GOT3 (cell line): ENCODE data around the gene TPBGL.
"Not testable (repeated sequence)": the region's sequence is repeated elsewhere in the genome, so short reads cannot be mapped to it uniquely, and the experiment has no call there.

Source experiments
- DNase-seq: peaks from one replicate; lab custom pipeline; 2025; ENCODE audit warnings: mixed read lengths; lab: John Stamatoyannopoulos, UW

The TPBGL gene

DNA sequence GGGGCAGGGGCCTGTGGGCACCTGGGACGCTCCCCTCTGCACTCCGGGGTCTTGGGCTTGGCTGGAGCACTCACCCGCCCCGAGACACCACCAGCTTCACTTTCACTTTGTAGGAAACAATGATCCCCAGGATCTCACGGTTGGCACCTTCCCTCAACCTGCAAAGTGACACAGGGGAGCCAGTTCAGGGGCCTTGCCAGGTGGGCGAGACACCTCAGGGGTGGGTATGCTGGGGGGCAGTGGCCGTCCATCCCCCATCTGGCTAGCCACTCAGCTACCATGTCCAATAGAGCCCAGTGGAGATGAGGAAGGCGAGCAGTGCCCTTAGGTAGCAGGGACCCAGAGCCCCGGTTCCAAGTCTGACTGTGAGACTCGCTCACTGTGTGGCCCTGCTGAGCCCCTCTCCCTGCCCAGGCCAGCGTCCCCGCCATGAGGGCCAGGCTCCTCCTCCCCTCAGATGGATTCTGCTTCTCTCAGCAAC lies 32.3 kb downstream of the TPBGL start:
- no peak for DNase-seq

DNA sequence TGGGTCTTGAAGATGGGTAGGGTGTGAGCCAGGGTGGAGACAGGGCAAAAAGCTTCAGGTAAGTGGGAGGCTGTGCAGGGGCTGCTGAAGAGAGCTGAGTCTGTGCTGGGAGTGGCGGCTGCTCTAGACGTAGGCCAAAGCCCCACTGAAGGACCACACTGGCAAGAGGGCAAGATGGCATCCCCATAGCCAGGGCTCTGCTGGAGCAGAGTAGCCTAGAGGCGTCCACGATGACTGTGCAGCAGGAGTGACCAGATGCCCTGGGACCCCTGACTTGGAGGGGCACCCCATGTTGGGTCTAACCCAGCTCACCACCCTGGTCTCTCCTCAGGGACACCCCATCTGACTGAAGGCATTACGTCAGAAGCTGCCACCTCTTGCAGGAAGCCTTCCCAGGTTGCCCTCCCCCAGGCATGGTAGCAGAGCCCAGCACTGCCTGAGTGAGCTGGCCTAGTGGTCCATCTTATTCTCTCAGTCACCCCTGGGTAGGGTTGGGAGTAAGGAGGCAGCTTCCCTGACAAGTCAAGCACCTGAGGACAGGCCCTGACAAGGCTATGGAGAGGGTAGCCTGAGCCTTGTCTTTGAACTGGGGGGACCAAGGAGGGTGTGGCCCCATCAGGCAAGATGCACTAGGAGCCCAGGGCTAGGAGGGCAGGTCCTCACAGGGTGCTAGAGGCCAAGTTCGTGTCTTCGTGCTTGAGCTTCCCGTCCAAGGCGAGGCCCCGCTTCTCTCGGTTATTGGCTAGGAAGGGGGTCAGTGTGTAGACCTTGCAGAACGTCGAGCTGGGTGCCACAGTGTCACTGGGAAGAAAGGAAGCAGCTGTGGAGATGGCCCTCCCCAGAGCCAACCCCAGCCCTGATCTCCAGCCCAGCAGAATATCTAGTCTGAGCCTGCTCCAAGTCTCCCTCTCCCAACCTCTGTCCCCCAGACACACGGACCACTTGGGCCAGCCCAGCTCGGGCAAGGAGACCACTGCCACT lies 33.1 kb downstream of the TPBGL start:
- DNase-seq: no peak

DNA sequence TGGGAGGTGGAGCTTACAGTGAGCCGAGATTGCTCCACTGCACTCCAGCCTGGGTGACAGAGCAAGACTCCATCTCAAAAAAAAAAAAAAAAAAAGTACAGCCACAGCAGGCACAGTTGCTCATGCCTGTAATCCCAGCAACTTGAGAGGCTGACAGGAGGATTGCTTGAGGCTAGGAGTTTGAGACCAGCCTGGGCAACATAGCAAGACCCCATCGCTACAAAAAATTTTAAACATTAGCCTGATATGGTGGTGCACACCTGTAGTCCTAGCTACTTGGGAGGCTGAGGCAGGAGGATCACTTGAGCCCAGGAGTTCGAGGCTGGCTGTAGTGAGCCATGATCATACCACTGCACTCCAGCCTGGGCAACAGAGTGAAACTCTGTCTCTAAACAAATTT lies 34.1 kb downstream of the TPBGL start:
- not testable (repeated sequence) for DNase-seq

DNA sequence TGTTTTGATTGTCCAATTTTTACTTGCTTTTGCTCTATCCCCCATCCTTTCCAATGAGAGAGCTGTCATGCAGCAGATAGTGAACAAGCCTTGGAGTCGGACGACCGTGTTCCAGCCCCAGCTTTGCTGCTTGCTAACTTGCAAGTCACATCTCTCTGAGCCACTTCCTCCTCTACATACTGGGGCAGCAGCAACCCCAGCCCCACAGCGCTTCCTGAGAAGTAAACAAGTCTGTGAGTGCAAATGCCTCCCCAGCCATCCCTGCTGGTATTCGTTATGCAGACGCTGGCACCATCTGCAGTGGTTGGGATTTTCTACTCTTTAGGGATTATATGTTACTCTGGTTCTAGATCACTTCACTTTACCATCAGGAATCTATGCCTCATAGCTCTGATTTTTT lies 35.0 kb downstream of the TPBGL start:
- DNase-seq: no peak

DNA sequence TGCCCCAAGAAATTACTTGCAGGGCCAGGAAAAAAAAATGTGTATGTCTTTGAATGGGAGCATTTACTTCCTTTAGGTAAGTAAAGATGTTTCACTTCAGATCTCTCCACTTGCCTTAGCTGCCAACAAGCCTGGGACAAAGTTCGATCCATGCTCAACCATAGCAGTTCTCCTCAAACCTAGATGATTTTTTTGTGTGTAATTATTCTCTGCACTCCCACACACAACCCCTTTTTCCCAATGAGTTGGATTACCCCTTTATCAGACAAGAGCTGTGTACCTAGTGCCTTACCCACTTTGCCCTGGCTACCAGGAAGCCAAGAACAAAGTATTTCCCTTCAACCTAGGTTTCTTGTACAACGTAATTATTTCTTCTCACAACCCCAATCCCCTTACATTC lies 35.6 kb downstream of the TPBGL start:
- no peak for DNase-seq

DNA sequence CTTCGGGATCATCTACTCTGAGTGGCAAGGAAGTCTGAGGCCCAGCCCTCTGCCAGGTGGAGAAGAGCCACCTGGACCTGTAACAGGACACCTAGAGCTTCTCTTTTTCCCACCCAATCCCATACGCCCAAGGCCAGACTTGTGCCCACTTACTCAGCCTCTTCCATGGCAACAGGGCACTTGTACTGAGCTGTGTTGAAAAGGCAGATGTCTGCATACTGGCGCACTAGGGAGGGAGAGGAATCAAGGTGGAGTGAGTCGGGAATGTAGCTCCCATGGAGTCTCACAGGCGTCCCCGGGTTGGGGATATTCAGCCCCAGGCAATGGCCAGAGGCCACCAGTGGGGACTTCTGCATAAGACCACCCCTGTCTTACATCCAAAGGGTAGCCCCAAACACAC lies 36.1 kb downstream of the TPBGL start:
- DNase-seq: no peak

DNA sequence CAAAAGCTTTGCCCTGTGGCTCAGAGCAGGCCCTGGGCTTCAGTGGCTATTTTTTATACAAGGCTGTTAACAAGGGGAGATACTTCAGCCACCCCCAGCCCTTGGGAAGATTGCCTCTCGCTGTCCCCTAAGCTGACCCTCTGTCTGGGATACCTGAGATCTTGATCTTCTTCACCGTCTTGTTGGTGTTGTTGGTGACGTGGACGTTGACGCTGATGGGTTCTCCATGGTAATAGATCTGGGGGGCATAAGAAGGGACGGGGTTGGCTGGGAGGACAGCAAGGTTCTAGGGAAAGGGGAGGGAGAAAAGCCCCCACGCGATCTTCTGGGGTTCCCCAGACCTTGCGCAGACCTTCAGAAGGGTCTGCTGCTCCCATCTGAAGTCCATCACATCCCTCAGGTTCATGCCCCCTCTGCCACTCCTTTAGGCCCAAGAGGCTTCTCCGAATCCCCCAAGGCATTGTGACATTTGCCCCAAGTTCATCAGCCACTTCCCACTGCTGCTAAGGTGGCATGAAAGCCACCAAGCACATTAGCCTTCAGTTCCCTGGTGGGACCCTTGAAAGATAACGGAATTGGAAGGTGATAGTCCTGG lies 36.7 kb downstream of the TPBGL start:
- no peak for DNase-seq

DNA sequence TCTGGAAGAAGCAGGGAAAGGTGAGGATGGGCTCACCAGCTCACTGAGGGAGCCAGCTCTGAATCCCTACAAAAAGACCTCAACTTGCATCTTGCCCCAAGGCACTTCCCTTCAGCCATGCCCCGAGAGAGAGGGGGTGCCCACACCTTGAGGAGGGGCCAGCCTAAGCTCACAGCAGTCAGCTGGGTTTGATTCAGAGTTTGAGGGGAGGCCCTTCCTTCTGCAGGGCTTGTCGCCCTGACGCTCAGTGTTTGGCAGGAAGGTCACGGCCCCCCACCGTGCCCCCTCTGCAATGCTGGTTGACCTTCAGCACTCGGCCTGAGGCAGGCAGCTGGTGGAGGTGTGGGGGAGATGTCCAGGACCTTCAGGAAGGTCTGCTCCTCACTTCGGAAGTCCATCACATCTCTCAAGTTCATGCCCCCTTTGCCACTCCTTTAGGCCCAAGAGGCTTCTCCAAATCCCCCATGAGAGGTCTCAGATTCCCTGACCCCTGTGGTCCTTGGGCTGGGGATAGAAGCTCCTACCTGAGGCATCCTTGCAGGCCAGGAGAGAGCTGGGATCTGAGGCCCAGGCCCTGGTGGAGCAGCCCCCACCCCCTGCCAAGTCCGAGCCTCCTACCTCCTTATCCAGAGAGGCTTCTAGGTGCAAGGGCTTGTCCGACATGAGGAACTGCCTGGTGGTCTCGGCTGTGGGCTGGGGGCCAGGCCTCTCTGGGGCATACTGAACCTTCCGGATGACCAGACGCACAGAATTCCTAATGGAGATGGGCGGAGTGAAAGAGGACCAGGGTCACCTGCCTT lies 37.6 kb downstream of the TPBGL start:
- no peak for DNase-seq

DNA sequence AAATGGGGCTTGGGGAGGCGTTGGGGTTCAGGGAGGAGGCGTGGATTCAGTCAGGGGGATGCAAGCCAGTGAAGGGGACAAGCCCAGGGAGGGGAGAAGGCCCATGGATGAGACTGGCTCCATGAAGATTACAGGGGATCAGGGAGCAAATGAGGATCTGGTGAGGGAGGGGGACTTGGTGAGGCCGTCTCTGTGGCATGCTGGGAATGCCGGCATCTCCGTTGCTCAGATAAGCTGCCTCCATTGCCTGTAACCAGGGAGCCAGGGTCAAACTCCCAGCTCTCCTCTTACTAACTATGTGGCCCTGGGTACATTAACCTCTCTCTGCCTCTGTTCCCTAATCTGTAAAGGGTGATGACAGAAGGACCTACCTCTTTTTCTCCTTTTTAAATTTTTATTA lies 38.7 kb downstream of the TPBGL start:
- DNase-seq: no peak

DNA sequence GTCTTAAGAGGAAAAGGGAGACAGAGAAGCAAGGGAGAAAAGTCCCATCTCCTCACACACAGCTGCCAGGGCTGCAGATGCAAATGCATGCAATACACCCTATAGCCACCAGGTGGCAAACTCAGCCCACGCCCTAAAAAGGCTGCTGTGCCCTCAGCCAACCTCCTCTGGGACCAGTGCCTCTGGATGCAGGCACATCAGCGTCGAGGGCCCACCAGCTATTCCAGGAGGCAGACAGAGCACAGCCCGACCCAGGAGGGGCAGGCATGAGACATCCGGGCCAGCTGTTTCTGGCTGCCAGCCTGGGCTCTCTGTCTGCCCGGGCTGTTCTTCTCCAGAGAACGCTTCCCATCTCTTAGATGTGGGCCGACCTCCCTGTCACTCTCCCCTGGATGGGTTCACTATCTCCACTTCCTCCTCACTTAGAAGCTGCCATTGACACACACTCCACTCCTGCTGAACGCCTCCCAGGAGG lies 39.7 kb downstream of the TPBGL start:
- DNase-seq: no peak

DNA sequence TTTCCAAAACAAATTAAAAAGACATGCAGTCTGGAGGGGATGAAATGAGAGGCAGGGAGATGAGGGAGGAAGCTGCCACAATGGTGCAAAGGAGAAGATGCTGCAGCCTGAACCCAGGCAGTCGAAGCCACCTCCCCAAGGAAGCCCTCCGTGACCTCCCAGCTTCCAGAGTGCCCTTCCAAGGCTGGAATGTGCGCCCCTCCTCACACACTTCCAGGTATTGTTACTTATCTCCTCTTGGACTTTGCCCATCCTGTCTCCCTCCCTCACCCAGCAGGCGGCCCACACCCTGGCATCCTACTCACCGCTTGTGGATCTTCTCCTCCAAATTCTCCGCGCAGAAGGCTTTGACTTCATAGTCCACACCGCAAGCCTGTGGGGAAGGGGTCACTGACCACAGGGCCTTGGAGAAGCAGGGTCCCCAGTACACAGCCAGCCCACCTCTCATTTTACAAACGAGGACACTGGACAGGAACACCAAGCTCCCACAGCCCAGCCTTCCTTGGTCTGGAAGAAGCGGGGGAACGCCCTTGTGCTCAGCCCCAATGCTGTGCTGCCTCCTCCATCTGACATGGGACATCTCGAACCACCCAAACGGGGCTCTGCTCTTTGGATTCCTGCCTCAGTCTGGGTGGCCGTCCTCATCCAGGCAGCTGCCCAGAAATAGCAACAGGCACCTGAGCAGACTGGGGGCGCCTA lies 40.3 kb downstream of the TPBGL start:
- no peak for DNase-seq

DNA sequence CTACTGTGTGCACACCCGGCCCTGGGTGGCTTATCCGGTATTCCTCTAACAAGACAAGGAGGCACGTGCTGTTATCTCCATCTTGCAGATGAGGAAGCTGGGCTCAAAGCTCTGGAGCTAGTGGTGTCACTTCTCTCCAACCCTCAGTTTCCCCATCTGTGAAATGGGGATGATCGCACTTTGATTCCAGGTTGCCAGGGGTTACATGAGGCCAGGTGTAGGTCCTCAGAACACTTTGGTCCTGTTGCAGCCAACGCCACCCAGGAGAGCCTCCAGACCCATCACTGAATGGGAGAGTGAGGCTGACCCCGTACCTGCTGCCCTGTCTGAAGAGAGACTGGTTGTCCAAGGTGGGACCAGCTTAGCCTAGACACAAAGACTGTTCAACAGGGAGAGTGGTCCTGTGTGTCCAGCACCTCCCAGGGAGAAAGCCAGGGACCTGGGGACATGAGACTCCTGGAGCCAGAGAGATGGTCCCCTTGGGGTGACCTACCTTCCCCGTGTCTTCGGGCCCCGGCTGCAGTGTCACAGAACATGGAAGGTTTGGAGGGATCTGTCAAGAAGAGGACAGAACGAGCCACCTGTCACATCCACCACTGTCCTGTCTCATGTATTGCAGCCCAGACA lies 41.0 kb downstream of the TPBGL start:
- DNase-seq: no peak

DNA sequence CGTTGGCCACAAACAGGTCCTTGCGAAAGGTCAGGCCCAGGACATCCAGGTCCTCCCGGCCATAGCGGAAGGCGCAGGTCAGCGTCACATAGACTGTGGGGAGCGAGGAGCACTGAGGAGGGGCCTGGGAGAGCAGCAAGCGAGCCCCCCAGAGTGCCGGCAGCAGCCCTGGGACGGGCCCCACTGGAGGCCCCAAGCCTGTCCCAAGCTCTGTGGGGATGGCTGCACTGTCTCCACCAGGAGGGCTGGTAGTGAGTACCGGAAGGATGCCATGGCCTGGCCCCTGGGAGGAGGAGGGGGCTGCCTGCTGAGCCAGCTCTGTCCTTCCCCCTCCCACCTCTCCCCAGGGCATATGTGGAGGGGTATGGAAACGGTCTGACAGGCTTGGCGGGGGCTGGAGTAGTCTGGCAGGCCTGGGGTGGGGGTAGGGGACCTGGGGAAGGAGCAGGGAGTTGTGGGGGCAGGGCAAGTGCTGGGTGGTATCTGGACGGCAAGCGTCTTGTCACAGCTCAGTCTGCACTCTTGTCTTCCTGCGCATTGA lies 42.9 kb downstream of the TPBGL start:
- no peak for DNase-seq

DNA sequence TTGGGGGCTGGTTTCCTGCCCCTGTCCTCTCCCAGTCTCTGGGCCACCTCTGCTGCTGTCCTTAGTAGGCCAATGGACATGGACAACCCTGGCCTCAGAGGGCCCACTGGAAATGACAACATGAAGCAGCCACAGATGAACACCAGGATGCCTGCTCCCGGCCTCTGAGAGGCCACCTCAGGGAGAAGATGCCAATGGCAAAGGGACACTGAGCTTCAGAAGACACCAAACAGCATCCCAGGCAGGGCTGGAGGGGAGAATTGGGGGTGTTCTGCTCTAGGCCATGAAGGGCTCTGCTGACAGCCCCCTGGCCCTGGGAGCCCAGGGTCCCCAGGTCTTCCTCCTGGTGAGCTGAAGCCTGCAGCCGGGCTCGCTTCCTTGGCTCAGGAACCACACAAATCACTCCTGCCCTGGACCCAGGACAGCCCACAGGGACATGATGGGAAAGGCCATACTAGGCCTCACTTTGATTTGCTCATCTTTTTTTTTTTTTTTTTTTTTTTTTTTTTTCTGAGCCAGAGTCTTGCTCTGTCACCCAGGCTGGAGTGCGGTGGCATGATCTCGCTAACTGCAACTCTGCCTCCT lies 45.3 kb downstream of the TPBGL start:
- no peak for DNase-seq

DNA sequence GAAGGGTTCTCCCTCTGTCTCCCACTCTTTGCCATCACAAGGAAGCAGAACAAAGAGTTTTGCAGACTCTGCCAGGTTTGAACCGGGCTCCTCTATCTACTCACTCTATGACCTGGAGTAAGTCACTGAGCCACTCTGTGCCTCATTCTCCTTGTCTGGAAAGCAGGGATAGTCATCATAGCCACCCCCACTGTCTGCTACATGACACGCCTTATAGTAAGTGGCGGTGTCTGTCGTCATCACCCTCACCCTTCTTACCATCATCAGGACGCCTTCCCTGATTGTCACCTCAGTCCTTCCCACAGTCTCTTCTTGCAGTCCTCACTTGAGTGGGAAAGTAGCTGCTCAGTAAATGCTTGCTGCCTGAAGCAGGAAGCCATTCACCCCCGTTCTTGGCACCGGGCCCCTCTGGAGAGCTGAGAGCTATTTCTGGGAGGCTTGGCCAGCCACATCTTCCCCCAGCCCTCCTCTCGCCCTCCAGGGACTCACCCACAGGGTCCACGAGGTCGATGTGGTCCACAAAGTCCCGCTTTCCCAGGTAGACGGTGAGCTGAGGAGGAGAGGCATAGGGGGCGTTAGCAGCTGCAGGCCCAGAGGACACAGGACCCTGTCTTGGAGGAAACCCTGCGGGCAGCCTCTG lies 46.4 kb downstream of the TPBGL start:
- no peak for DNase-seq

DNA sequence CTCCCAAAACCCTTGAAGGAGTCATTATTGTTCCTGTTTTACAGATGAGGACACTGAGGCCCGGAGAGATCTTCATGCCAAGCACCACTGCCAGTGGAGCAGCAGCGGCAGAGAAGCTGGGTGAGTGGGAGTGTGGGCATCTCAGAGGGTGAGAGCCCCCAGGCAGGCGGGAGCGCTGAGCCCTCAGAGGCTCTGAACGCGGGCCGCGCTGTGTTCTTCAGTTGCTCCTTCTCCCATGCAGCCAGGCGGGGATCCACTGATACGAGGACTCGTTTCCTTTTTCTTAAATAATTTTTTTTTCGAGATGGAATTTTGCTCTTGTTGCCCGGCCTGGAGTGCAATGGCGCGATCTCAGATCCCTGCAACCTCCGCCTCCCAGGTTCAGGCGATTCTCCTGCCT lies 47.0 kb downstream of the TPBGL start:
- no peak for DNase-seq

DNA sequence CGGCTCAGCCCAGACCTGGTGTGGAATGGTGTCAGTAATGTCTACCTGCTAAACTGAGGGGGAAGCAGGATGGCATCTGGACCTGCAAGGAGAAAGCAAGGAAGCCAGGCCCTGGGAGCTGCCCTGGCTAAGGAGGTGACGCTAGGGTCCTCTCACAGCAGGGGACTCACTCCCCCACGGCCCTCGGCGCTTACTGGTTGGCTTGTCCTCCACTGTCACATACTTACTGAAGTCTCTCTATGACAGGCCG lies 48.9 kb downstream of the TPBGL start:
- no peak for DNase-seq

DNA sequence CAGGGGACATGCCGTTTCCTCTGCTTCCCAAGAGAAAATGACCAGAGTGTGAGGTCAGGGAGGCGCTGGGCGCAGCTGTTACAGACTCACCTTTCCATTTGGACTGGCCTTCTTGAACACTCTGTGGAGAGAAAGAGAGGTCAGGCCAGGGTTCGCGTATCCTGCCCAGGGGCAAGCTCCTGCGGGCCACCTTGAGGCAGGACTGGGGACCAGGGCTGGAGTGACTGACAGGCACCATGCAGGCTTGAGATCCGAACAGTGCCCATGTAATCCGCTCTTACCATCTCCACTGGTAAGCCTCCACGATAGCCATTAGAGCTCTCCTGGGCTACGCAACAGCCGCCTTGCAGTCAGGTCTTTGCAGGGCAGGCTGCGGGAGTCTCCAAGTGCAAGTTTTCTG lies 49.3 kb downstream of the TPBGL start:
- DNase-seq: no peak

DNA sequence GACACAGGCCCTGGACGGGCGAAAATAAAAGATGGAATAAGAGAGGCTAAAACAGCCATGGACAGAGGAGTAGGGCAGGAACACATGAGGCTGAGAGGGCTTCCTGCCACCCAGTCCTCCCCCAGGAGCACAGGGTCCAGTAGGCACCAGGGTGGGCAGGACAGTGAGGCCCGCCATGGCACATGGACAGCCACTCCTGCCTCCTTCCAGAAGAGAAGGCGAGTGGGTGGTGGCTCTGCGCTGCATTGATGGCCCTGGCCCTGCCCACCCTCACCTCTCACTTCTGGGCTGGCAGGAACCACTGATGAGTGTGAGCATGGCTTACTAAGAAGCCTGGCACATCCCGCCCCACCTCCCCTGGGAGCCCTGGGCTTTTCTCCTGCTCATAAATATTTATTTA lies 51.2 kb downstream of the TPBGL start:
- no peak for DNase-seq

DNA sequence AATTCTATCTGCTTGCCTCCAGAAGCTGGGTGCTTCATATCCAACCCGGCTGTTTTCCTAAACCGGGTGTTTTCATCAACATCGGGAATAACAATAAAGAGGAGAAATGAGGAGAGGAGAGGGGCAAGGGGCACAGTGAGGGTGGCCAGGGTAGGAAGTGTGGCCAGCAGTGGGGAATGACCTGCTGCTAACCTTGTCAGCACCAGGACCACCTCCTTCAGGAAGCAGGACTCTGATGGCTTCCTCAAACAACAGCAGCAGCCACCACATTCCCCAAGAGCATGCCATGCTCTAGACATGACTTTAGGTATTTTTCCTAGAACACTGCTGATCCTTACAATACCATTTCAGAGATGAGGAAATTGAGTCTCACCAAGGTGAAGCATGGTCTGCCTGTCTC lies 52.4 kb downstream of the TPBGL start:
- no peak for DNase-seq
